A549 (cell line): ENCODE results near the gene SSU72.
"Not testable (repeated sequence)": the region's sequence is repeated elsewhere in the genome, so short reads cannot be mapped to it uniquely, and the experiment has no call there.

ENCODE experiments used
- EHMT2 ChIP-seq: fragments of 200-600 bp; sonication (generic); IDR thresholded peaks from 2 replicates; pipeline ENCODE4 v1.6.1; 2016; ENCODE audit warnings: antibody characterized with exemption, low read depth, mild to moderate bottlenecking, moderate library complexity
- FOXS1 ChIP-seq: fragments of 250-450 bp; sonication (Bioruptor Pico); IDR thresholded peaks from 2 replicates; pipeline ENCODE4 v1.5.0; 2020; ENCODE audit warnings: mild to moderate bottlenecking, moderate library complexity
- MYC ChIP-seq: IDR thresholded peaks from 2 replicates; pipeline ENCODE4 v1.6.1; 2012; ENCODE audit warnings: mild to moderate bottlenecking, inconsistent platforms, low read length, improper control_type of control experiment, borderline replicate concordance
- NPAS2 ChIP-seq: fragments of 250-450 bp; sonication (Bioruptor Pico); IDR thresholded peaks from 2 replicates; pipeline ENCODE4 v1.8.0; 2022; ENCODE audit warnings: mild to moderate bottlenecking, moderate library complexity, borderline replicate concordance
- POLR2A ChIP-seq: IDR thresholded peaks from 2 replicates; pipeline ENCODE4 v1.6.1; 2012; ENCODE audit warnings: mild to moderate bottlenecking, low read length
- TF ChIP-seq, protein P1 (sequence below): fragments of >200 bp; sonication (Bioruptor Twin); formaldehyde crosslinking; IDR thresholded peaks from 3 replicates; pipeline ENCODE4 v1.6.1; 2016
- TF ChIP-seq, protein P2 (sequence below): fragments of >200 bp; sonication (Bioruptor Twin); formaldehyde crosslinking; IDR thresholded peaks from 3 replicates; pipeline ENCODE4 v1.5.1; 2016
- TF ChIP-seq, protein P3 (sequence below): fragments of 150-350 bp; IDR thresholded peaks from 2 replicates; pipeline ENCODE4 v1.6.1; 2014; ENCODE audit warnings: low read depth, mild to moderate bottlenecking, low read length

DNA sequence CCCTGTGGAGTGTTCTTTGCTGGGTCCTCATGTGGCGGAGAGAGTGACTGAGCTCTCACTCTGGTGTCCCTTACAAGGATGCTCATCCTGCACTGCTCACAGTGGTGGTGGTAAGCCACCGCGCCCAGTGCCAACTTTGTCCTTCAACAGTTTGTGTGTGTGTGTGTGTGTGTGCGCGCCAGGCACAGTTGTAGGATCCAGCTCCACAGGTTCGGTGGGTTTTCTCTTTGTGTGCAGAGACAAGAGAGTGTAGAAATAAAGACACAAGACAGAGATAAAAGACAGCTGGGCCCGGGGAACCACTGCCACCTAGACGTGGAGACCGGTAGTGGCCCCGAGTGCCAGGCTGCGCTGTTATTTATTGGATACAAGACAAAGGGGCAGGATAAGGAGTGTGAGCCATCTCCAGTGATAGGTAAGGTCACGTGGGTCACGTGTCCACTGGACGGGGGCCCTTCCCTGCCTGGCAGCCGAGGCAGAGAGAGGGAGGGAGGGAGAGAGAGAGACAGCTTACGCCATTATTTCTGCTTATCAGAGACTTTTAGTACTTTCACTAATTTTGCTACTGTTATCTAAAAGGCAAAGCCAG, 69.8 kb downstream of the SSU72 start:
- not testable (repeated sequence) for TF ChIP-seq POLR2A; FOXS1 (CRISPR knock-in tag); EHMT2; MYC
- TF ChIP-seq, protein P1, sequence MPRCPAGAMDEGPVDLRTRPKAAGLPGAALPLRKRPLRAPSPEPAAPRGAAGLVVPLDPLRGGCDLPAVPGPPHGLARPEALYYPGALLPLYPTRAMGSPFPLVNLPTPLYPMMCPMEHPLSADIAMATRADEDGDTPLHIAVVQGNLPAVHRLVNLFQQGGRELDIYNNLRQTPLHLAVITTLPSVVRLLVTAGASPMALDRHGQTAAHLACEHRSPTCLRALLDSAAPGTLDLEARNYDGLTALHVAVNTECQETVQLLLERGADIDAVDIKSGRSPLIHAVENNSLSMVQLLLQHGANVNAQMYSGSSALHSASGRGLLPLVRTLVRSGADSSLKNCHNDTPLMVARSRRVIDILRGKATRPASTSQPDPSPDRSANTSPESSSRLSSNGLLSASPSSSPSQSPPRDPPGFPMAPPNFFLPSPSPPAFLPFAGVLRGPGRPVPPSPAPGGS, result not testable (repeated sequence)
- TF ChIP-seq, protein P2, sequence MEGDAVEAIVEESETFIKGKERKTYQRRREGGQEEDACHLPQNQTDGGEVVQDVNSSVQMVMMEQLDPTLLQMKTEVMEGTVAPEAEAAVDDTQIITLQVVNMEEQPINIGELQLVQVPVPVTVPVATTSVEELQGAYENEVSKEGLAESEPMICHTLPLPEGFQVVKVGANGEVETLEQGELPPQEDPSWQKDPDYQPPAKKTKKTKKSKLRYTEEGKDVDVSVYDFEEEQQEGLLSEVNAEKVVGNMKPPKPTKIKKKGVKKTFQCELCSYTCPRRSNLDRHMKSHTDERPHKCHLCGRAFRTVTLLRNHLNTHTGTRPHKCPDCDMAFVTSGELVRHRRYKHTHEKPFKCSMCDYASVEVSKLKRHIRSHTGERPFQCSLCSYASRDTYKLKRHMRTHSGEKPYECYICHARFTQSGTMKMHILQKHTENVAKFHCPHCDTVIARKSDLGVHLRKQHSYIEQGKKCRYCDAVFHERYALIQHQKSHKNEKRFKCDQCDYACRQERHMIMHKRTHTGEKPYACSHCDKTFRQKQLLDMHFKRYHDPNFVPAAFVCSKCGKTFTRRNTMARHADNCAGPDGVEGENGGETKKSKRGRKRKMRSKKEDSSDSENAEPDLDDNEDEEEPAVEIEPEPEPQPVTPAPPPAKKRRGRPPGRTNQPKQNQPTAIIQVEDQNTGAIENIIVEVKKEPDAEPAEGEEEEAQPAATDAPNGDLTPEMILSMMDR, result peak; percentile 43
- TF ChIP-seq NPAS2, result peak; percentile 88
- TF ChIP-seq, protein P3, sequence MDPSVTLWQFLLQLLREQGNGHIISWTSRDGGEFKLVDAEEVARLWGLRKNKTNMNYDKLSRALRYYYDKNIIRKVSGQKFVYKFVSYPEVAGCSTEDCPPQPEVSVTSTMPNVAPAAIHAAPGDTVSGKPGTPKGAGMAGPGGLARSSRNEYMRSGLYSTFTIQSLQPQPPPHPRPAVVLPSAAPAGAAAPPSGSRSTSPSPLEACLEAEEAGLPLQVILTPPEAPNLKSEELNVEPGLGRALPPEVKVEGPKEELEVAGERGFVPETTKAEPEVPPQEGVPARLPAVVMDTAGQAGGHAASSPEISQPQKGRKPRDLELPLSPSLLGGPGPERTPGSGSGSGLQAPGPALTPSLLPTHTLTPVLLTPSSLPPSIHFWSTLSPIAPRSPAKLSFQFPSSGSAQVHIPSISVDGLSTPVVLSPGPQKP, result not testable (repeated sequence)
